Measurements from ENCODE around the gene HLA-DMA.

Gene HLA-DMA

GRCh38 chr6:32971242-32971580, 18.3 kb upstream of the HLA-DMA start:
- FAIRE-seq (no peak), DNase-seq (ENCODE audit: insufficient read length, low spot score) (no peak)
- TF ChIP-seq POLR2AphosphoS5 (IDR thresholded peaks at IDR 0.05; ENCODE audit: low read depth, low read length) (peak; percentile 35; the same call in 1 of the 2 replicates), SPI1 (IDR thresholded peaks at IDR 0.05; ENCODE audit: low read depth, low read length) (no peak), POLR2A (IDR thresholded peaks at IDR 0.05; ENCODE audit: low read depth, low read length) (peak; percentile 80; the same call in 1 of the 2 replicates), TAF1 (IDR thresholded peaks at IDR 0.05; ENCODE audit: low read depth, low read length) (no peak)

- FAIRE-seq = peak; percentile 58
- TF ChIP-seq SPI1 (IDR thresholded peaks at IDR 0.05; ENCODE audit: low read depth, low read length) = 0 out of 2 replicates have a peak, but pooled peaks have one; percentile 38
- peak; percentile 78; the same call in 1 of the 2 replicates for TF ChIP-seq POU2F2 (IDR thresholded peaks at IDR 0.05; ENCODE audit: low read depth, low read length)
- peak; percentile 20; the same call in 1 of the 2 replicates for TF ChIP-seq TAF1 (IDR thresholded peaks at IDR 0.05; ENCODE audit: low read depth, low read length)
- TF ChIP-seq POLR2AphosphoS5 (IDR thresholded peaks at IDR 0.05; ENCODE audit: low read depth, low read length) = peak; percentile 64
- peak; percentile 1; the same call in 1 of the 2 replicates for TF ChIP-seq POLR2A (IDR thresholded peaks at IDR 0.05; ENCODE audit: low read depth, low read length)
- no peak for TF ChIP-seq PAX5 (IDR thresholded peaks at IDR 0.05; ENCODE audit: insufficient read depth, low read length, severe bottlenecking)
- peak; percentile 45 for DNase-seq (ENCODE audit: insufficient read length, low spot score)
Measured at GRCh38 chr6:32970413-32971241, 17.7 kb upstream of the HLA-DMA start.

- DNase-seq (ENCODE audit: insufficient read length, low spot score) (no peak), FAIRE-seq (no peak)
- peak; percentile 87; the same call in 1 of the 2 replicates for TF ChIP-seq TAF1 (IDR thresholded peaks at IDR 0.05; ENCODE audit: low read depth, low read length)
- TF ChIP-seq POU2F2 (IDR thresholded peaks at IDR 0.05; ENCODE audit: low read depth, low read length) = no peak; the same call in none of the 2 replicates
- peak; percentile 69; the same call in 1 of the 2 replicates for TF ChIP-seq POLR2A (IDR thresholded peaks at IDR 0.05; ENCODE audit: low read depth, low read length)
Measured at GRCh38 chr6:32969685-32970412, 17.0 kb upstream of the HLA-DMA start.

- FAIRE-seq = peak; percentile 70
- no peak for DNase-seq (ENCODE audit: insufficient read length, low spot score)
- TF ChIP-seq POU2F2 (IDR thresholded peaks at IDR 0.05; ENCODE audit: low read depth, low read length) (peak; percentile 17; the same call in 1 of the 2 replicates), POLR2A (IDR thresholded peaks at IDR 0.05; ENCODE audit: low read depth, low read length) (peak; percentile 59; the same call in 1 of the 2 replicates), POLR2AphosphoS5 (IDR thresholded peaks at IDR 0.05; ENCODE audit: low read depth, low read length) (peak; percentile 75; the same call in 1 of the 2 replicates), SPI1 (IDR thresholded peaks at IDR 0.05; ENCODE audit: low read depth, low read length) (no peak), TAF1 (IDR thresholded peaks at IDR 0.05; ENCODE audit: low read depth, low read length) (peak; percentile 62; the same call in 1 of the 2 replicates), PAX5 (IDR thresholded peaks at IDR 0.05; ENCODE audit: insufficient read depth, low read length, severe bottlenecking) (no peak)
Measured at GRCh38 chr6:32968867-32969684, 16.2 kb upstream of the HLA-DMA start.

GRCh38 chr6:32968093-32968866, 15.4 kb upstream of the HLA-DMA start, which contains the start of gene BRD2:
BRD2 (plus strand) TSS chr6:32968594; CDS start chr6:32972899, 4,305 bp downstream.
- peak; percentile 98 for FAIRE-seq
- DNase-seq (ENCODE audit: insufficient read length, low spot score) = peak; percentile 76
- no peak for TF ChIP-seq SPI1 (IDR thresholded peaks at IDR 0.05; ENCODE audit: low read depth, low read length)
- 0 out of 2 replicates have a peak, but pooled peaks have one; percentile 22 for TF ChIP-seq POU2F2 (IDR thresholded peaks at IDR 0.05; ENCODE audit: low read depth, low read length)
- peak; percentile 73 for TF ChIP-seq POLR2A (IDR thresholded peaks at IDR 0.05; ENCODE audit: low read depth, low read length)
- peak; percentile 6; the same call in 1 of the 2 replicates for TF ChIP-seq TAF1 (IDR thresholded peaks at IDR 0.05; ENCODE audit: low read depth, low read length)
- TF ChIP-seq PAX5 (IDR thresholded peaks at IDR 0.05; ENCODE audit: insufficient read depth, low read length, severe bottlenecking) = no peak
- TF ChIP-seq POLR2AphosphoS5 (IDR thresholded peaks at IDR 0.05; ENCODE audit: low read depth, low read length) = peak; percentile 86

- FAIRE-seq (peak; percentile 85), DNase-seq (ENCODE audit: insufficient read length, low spot score) (no peak)
Measured at GRCh38 chr6:32967151-32968091, 14.5 kb upstream of the HLA-DMA start.

GRCh38 chr6:32964776-32965175, 11.9 kb upstream of the HLA-DMA start:
- no peak for TF ChIP-seq TAF1 (IDR thresholded peaks at IDR 0.05; ENCODE audit: low read depth, low read length)
- TF ChIP-seq POLR2AphosphoS5 (IDR thresholded peaks at IDR 0.05; ENCODE audit: low read depth, low read length) = no peak
- TF ChIP-seq POU2F2 (IDR thresholded peaks at IDR 0.05; ENCODE audit: low read depth, low read length) = no peak
- TF ChIP-seq SPI1 (IDR thresholded peaks at IDR 0.05; ENCODE audit: low read depth, low read length) = no peak
- no peak for TF ChIP-seq PAX5 (IDR thresholded peaks at IDR 0.05; ENCODE audit: insufficient read depth, low read length, severe bottlenecking)
- no peak for TF ChIP-seq POLR2A (IDR thresholded peaks at IDR 0.05; ENCODE audit: low read depth, low read length)
- FAIRE-seq = no peak
- no peak for DNase-seq (ENCODE audit: insufficient read length, low spot score)

More at GRCh38 chr6:32967151-32968091, 14.5 kb upstream of the HLA-DMA start:
- TF ChIP-seq POLR2AphosphoS5 (IDR thresholded peaks at IDR 0.05; ENCODE audit: low read depth, low read length) (peak; percentile 16; the same call in 1 of the 2 replicates), POU2F2 (IDR thresholded peaks at IDR 0.05; ENCODE audit: low read depth, low read length) (0 out of 2 replicates have a peak, but pooled peaks have one; percentile 34), POLR2A (IDR thresholded peaks at IDR 0.05; ENCODE audit: low read depth, low read length) (0 out of 2 replicates have a peak, but pooled peaks have one; percentile 27), SPI1 (IDR thresholded peaks at IDR 0.05; ENCODE audit: low read depth, low read length) (peak; percentile 71), TAF1 (IDR thresholded peaks at IDR 0.05; ENCODE audit: low read depth, low read length) (peak; percentile 33; the same call in 1 of the 2 replicates), PAX5 (IDR thresholded peaks at IDR 0.05; ENCODE audit: insufficient read depth, low read length, severe bottlenecking) (no peak)
